ENCODE results near the gene ATAD3B. TPM values are rescaled to one million over a fixed set of nuclear protein-coding genes. Genes with fewer than 3 reads are reported as not detected.
"Not testable (repeated sequence)": the region's sequence is repeated elsewhere in the genome, so short reads cannot be mapped to it uniquely, and the experiment has no call there.

Gene ATAD3B
- polyA plus RNA-seq, 1 experiment = 7.7 TPM

GRCh38 chr1:1511533-1512285 lies 40.1 kb downstream of the ATAD3B start, which contains the start of gene ATAD3A:
ATAD3A (plus strand) TSS chr1:1512162; CDS start chr1:1512269, 107 bp downstream.
- peak within 1 kb of the TSS; percentile 97 for H3K27ac ChIP-seq (ENCODE audit: low read depth, low read length)
- H3K9me3 ChIP-seq (ENCODE audit: control insufficient read depth, insufficient read depth, low read length) = peaks cover 3% of the 10 kb centered on the region; the same call in 1 of the 2 replicates
- POLR2A ChIA-PET = interaction anchor here (0.7 to 1.0 kb wide), 5 partner anchors 12 to 136 kb away, joined by 3 read pairs; partner anchors contain the start of genes AURKAIP1 and CCNL2
- peak; percentile 95 for DNase-seq (ENCODE audit: low read depth, low spot score)
- no peaks in the 10 kb centered on the region for H3K27me3 ChIP-seq (ENCODE audit: control insufficient read depth, insufficient read depth, low read length)
- no peak for TF ChIP-seq CTCF (IDR thresholded peaks at IDR 0.05; ENCODE audit: low read depth, low read length)
- H3K4me3 ChIP-seq (ENCODE audit: low read depth, low read length) = peak within 1 kb of the TSS; percentile 90
- CTCF ChIA-PET = no interaction called here

- H3K9me3 ChIP-seq (ENCODE audit: control insufficient read depth, insufficient read depth, low read length); CTCF ChIA-PET; H3K27me3 ChIP-seq (ENCODE audit: control insufficient read depth, insufficient read depth, low read length); H3K27ac ChIP-seq (ENCODE audit: low read depth, low read length); DNase-seq (ENCODE audit: low read depth, low spot score); POLR2A ChIA-PET: not testable (repeated sequence)
- H3K4me3 ChIP-seq (ENCODE audit: low read depth, low read length) = peak overlapping the region; percentile 60
Observed at GRCh38 chr1:1512425-1512824, 40.9 kb downstream of the ATAD3B start.

GRCh38 chr1:1513675-1514074 lies 42.1 kb downstream of the ATAD3B start:
- CTCF ChIA-PET; DNase-seq (ENCODE audit: low read depth, low spot score); H3K27me3 ChIP-seq (ENCODE audit: control insufficient read depth, insufficient read depth, low read length); H3K27ac ChIP-seq (ENCODE audit: low read depth, low read length); H3K9me3 ChIP-seq (ENCODE audit: control insufficient read depth, insufficient read depth, low read length); POLR2A ChIA-PET: not testable (repeated sequence)
- H3K4me3 ChIP-seq (ENCODE audit: low read depth, low read length) = peak overlapping the region; percentile 29; the same call in 1 of the 2 replicates

- H3K27me3 ChIP-seq (ENCODE audit: control insufficient read depth, insufficient read depth, low read length); H3K27ac ChIP-seq (ENCODE audit: low read depth, low read length); H3K4me3 ChIP-seq (ENCODE audit: low read depth, low read length); DNase-seq (ENCODE audit: low read depth, low spot score); POLR2A ChIA-PET; CTCF ChIA-PET; H3K9me3 ChIP-seq (ENCODE audit: control insufficient read depth, insufficient read depth, low read length): not testable (repeated sequence)
Observed at GRCh38 chr1:1514376-1514775, 42.8 kb downstream of the ATAD3B start.

- H3K4me3 ChIP-seq (ENCODE audit: low read depth, low read length); H3K9me3 ChIP-seq (ENCODE audit: control insufficient read depth, insufficient read depth, low read length); DNase-seq (ENCODE audit: low read depth, low spot score); CTCF ChIA-PET; H3K27me3 ChIP-seq (ENCODE audit: control insufficient read depth, insufficient read depth, low read length); POLR2A ChIA-PET; H3K27ac ChIP-seq (ENCODE audit: low read depth, low read length): not testable (repeated sequence)
Observed at GRCh38 chr1:1516923-1517322, 45.4 kb downstream of the ATAD3B start.

GRCh38 chr1:1517973-1518620 lies 46.5 kb downstream of the ATAD3B start:
- H3K27me3 ChIP-seq (ENCODE audit: control insufficient read depth, insufficient read depth, low read length) = no peaks in the 10 kb centered on the region
- H3K27ac ChIP-seq (ENCODE audit: low read depth, low read length) = no peak overlapping the region
- H3K4me3 ChIP-seq (ENCODE audit: low read depth, low read length) = no peak overlapping the region
- CTCF ChIA-PET = no interaction called here
- TF ChIP-seq CTCF (IDR thresholded peaks at IDR 0.05; ENCODE audit: low read depth, low read length) = no peak
- no peaks in the 10 kb centered on the region; the same call in 1 of the 2 replicates for H3K9me3 ChIP-seq (ENCODE audit: control insufficient read depth, insufficient read depth, low read length)
- POLR2A ChIA-PET = no interaction called here
- no peak for DNase-seq (ENCODE audit: low read depth, low spot score)

GRCh38 chr1:1518621-1519007 lies 47.0 kb downstream of the ATAD3B start:
- H3K27ac ChIP-seq (ENCODE audit: low read depth, low read length); POLR2A ChIA-PET; DNase-seq (ENCODE audit: low read depth, low spot score); H3K9me3 ChIP-seq (ENCODE audit: control insufficient read depth, insufficient read depth, low read length); CTCF ChIA-PET; H3K27me3 ChIP-seq (ENCODE audit: control insufficient read depth, insufficient read depth, low read length); H3K4me3 ChIP-seq (ENCODE audit: low read depth, low read length): not testable (repeated sequence)

GRCh38 chr1:1519805-1520505 lies 48.4 kb downstream of the ATAD3B start:
- CTCF ChIA-PET; POLR2A ChIA-PET; H3K4me3 ChIP-seq (ENCODE audit: low read depth, low read length); H3K27me3 ChIP-seq (ENCODE audit: control insufficient read depth, insufficient read depth, low read length); DNase-seq (ENCODE audit: low read depth, low spot score); H3K27ac ChIP-seq (ENCODE audit: low read depth, low read length); H3K9me3 ChIP-seq (ENCODE audit: control insufficient read depth, insufficient read depth, low read length): not testable (repeated sequence)
